CD4-positive, alpha-beta T cell treated with Interleukin-6 for 4 hours (primary cell): ENCODE data around the gene FOXC1.

Experiments
- DNase-seq: peaks from one replicate; pipeline ENCODE4 v3.0.0-alpha.2; 2020; ENCODE audit warnings: mixed read lengths

The FOXC1 gene

DNA sequence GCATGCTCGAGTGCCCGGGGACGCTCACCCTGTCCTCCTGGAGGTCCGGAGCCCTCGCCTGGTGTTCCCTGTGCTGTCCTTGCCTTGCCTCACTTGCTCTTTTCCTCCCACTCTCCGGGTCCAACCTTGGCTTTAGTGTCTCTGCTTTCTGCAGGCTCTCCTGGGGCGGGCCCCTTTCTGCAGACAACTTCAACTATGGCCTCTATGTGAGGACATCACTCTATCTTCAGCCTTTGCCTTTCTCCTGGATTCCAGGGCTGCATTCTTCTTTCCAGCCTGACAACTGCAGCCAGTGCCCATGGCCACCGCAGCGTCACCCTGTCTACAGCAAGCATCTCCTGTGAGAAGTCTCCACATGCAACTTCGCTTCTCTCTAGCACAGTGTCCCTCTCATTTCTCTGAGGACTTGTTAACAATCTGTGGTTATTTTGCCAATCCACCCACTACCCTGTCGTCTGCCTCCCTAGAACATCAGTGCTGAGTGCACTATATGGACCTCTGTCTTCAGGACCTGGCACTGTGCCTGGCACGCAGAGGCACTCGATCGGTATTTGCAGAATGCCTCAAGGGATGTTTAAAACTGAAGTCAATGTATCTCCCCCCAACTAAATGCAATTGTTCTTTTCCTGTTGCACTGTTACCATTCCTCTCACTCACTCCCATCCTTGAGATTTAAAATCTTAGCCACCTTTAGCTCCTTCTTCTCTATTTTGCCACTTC lies 35.9 kb downstream of the FOXC1 start:
- no peak for DNase-seq

DNA sequence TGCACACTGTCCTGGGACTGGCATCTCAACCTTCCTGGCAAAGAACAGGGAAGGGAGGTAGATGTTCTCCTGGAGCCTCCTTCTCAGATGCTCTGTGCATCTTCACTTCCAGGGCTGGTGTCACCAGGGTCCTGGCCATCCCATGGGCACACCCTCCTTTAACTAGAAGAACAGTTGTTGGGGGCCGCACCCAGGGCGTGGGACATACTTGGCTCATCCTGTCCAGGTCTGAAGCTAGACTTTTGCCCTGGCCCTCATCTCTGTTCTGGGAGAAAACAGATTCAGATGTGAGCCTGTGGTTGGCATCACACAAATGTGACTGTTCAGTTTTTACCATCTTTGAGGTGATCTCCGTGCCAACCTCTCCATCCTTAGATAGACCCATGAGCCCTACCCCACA lies 41.6 kb downstream of the FOXC1 start:
- DNase-seq: no peak

DNA sequence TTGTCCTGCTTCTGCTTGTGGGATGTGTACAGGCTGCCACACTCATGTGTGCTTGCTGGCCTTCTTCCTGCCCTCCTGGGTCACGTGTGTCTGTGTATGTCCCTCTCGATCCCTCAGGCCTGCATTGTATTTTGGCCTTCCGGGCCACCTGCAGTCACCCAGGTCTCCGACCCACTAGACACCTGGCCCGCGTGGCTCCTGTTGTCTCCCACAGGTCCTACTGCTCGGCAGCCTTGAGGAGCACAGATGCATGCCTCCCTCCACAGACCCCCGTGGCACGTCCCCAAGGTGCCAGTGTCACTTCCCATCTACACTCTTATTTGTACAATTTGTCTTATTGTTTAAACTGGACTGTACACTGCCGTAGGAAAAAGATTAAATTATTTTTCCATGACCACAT lies 43.1 kb downstream of the FOXC1 start:
- no peak for DNase-seq

DNA sequence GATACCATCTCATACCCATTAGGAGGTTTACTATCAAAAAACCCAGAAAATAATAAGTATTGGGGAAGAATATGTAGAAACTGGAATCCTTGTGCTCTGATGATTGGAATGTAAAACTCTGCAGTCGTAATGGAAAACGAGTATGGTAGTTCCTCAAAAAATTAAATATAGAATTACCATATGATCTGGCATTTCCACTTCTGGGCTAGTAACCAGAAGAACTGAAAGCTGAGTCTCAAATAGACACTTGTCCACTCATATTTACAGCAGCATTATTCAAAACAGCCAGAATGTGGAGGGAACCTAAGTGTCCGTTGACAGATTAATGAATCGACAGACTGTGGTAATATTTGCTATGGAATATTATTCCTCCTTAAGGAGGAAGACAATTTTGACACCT lies 44.3 kb downstream of the FOXC1 start:
- no peak for DNase-seq

DNA sequence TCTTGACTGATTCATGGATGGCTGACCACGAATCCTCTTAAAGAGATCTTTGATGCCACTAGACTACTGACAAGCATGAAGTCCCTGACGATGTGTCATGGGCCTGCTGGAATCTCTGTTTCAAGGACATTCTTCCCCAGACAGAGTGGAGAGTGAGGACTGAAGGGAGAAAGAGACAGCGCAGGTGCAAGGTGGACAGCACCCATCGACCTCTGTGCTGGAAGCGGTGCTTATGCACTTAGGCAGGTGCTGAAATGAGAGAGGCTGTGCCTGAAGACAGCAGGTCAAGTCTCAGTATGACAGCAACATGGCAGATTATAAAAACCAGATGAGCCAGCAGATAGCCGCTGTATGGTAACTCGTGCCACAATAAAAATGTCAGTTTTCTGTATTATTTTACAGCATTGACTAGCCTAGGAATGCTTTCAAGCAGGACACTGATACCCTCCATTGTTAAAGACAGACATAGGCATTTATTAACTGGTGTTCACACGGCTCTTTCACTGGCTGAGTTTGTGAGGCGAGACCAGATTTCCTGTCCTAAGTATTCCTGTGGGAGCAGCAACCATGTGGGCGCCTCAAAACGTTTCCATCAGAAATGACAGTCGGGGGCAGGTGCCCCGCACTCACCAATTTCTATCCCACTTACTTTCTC lies 47.5 kb downstream of the FOXC1 start:
- no peak for DNase-seq

DNA sequence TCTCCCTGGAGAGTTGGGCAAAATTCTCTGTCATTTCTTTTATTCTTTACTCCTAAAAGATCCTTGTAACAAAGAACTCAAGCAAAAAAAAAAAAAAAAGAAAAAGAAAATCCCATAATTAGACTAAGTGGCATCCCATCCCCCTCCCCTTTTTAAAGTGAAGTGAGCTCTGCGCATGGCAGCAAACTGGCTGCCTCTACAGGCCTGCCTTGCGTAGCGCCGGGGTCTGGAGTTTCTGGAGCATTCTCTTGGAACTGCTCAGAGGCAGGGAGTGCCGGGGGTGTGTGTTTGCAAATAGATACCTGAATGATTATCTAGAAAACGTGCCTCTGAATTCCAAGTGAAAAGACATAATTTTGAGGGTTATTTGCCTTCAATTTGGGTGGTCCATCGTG lies 48.1 kb downstream of the FOXC1 start:
- no peak for DNase-seq

DNA sequence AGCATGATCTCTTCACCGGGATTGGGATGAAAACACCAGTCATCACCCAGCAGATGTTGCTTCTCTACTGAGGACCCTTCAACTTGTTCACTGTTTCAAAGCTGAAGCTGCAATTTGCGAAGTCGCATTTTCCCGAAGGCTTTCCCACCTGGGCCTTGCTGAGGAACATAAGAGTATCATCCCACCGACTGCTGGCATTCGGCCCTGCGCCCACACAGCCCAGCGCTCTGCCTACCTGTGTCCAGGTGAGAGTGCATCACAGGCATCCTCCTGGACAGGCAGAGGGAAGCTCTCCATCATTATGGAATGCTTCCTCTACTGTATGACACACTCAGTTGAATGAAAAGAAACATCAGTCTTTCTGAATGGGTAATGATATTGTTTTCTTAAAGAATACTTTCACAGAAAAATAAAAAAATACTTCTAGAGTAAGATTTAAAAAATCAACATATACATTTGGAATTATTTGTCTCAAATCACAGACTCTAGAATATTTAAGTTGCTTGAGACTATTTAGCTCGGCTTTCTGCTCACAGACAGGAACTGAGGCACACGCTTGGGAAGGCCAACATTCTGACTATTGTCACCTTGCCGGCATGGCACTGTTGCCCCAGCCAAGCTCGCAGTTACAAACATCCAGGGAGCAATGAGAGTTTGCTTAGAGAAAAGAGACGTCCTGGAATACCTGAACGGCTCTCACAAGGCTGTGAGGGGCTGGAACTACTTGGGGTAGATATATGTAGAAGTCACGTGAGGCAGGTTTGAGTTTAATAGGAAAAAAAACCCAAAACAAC lies 48.7 kb downstream of the FOXC1 start:
- no peak for DNase-seq

DNA sequence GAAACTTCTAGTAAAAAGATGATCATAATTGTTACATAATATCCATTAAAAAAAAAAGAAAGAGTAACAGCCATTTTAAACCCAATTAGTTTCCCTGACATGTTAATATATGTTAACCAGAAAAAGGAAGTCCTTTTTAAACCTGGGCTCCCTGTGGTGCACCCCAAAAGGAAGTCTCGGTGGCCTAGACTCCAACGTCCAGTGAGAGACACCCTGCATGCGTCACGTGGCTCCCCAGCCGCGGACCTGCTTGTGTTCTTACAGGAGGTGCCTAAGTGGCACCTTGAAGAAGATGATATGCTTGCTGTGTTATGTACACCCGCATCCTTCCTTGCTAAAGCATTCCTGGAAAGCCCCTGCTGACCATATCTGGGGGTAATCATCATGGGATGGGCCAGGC lies 50.1 kb downstream of the FOXC1 start:
- DNase-seq: no peak

DNA sequence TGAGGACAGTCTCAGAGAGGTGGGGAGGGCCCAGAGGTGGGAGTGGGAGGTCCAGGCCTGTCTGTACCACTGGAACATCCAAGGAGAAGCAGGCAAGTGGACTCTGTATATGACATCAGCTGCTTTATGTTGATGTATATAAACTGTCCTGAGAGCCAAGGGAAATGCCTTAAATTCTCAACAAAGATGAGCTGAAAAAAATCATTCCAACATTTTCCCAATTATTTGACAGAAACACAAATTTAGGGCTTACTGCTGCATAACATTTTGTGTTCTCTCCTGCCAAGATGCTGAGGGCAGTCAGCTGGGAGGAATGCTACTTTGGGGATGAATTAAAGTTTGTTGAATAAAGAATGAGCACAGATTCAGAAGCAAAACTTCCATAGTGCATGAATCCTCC lies 52.8 kb downstream of the FOXC1 start:
- no peak for DNase-seq
